ENCODE data around the gene CSDE1.

The CSDE1 gene

GRCh38 chr1:114729782-114730181 lies 28.0 kb downstream of the CSDE1 start:
- DNase-seq (ENCODE audit: extremely low read depth, low read depth), result no peak
- H3K4me3 ChIP-seq (replicated peaks; ENCODE audit: low read depth, low read length), result no peak overlapping the region
- TF ChIP-seq, protein P1, sequence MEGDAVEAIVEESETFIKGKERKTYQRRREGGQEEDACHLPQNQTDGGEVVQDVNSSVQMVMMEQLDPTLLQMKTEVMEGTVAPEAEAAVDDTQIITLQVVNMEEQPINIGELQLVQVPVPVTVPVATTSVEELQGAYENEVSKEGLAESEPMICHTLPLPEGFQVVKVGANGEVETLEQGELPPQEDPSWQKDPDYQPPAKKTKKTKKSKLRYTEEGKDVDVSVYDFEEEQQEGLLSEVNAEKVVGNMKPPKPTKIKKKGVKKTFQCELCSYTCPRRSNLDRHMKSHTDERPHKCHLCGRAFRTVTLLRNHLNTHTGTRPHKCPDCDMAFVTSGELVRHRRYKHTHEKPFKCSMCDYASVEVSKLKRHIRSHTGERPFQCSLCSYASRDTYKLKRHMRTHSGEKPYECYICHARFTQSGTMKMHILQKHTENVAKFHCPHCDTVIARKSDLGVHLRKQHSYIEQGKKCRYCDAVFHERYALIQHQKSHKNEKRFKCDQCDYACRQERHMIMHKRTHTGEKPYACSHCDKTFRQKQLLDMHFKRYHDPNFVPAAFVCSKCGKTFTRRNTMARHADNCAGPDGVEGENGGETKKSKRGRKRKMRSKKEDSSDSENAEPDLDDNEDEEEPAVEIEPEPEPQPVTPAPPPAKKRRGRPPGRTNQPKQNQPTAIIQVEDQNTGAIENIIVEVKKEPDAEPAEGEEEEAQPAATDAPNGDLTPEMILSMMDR (IDR thresholded peaks at IDR 0.05; ENCODE audit: low read depth, low read length, missing control alignments), result no peak

DNA sequence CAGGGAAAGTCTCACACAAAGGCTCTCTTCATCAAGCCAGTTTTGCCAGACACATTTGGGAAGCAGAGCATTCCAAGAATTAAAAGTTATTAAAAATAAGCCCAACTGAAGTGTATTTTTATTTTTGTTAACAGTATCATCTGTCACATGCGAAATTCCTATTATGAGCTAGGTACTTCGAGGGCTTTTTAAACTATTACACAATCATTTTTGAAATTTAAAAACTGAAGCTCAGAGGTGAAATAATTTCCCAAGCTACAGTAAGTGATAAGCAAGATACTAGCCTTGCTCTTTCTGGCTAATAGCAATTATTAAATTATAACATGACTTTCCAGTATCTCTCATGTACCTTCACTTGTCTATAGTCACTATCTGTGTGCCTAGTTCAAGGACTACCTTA lies 29.2 kb downstream of the CSDE1 start:
- no peak overlapping the region for H3K4me3 ChIP-seq (replicated peaks; ENCODE audit: low read depth, low read length)
- TF ChIP-seq, protein P1 (IDR thresholded peaks at IDR 0.05; ENCODE audit: low read depth, low read length, missing control alignments), result no peak
- DNase-seq (ENCODE audit: extremely low read depth, low read depth), result no peak

- TF ChIP-seq, protein P1 (IDR thresholded peaks at IDR 0.05; ENCODE audit: low read depth, low read length, missing control alignments), result no peak
- no peak for DNase-seq (ENCODE audit: extremely low read depth, low read depth)
Measured at GRCh38 chr1:114725230-114725629, 32.6 kb downstream of the CSDE1 start.

GRCh38 chr1:114723915-114724314 lies 33.9 kb downstream of the CSDE1 start:
- no peak overlapping the region for H3K4me3 ChIP-seq (replicated peaks; ENCODE audit: low read depth, low read length)
- no peak for DNase-seq (ENCODE audit: extremely low read depth, low read depth)
- TF ChIP-seq, protein P1 (IDR thresholded peaks at IDR 0.05; ENCODE audit: low read depth, low read length, missing control alignments), result no peak

More at GRCh38 chr1:114725230-114725629, 32.6 kb downstream of the CSDE1 start:
- H3K4me3 ChIP-seq (replicated peaks; ENCODE audit: low read depth, low read length), result no peak overlapping the region

- no peak overlapping the region for H3K4me3 ChIP-seq (replicated peaks; ENCODE audit: low read depth, low read length)
- no peak for DNase-seq (ENCODE audit: extremely low read depth, low read depth)
- TF ChIP-seq, protein P1 (IDR thresholded peaks at IDR 0.05; ENCODE audit: low read depth, low read length, missing control alignments), result no peak
Measured at GRCh38 chr1:114723457-114723856, 34.3 kb downstream of the CSDE1 start.

DNA sequence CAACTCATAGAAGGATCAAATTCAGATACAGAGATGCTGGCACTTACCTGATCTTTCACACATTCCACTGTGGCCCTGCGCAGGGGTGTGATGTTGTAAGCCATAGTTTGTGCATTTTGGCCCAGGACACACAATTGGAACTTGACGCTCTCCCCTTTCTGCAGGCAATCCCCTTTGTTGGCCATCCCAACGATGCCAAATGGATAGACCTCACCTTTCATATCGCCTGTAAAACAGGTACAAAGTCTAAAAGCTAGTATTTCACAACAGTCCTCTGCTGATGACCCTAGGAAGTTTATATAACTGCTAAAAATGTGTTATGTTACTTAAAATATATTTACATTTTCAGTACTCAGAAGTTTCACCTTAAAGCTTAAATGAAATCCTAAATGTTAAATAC lies 37.3 kb downstream of the CSDE1 start:
- TF ChIP-seq, protein P1 (IDR thresholded peaks at IDR 0.05; ENCODE audit: low read depth, low read length, missing control alignments), result no peak
- DNase-seq (ENCODE audit: extremely low read depth, low read depth), result no peak

GRCh38 chr1:114719424-114719787 lies 38.4 kb downstream of the CSDE1 start:
- no peak overlapping the region for H3K4me3 ChIP-seq (replicated peaks; ENCODE audit: low read depth, low read length)
- no peak for DNase-seq (ENCODE audit: extremely low read depth, low read depth)
- TF ChIP-seq, protein P1 (IDR thresholded peaks at IDR 0.05; ENCODE audit: low read depth, low read length, missing control alignments), result no peak

More for the DNA sequence above, 37.3 kb downstream of the CSDE1 start:
- no peak overlapping the region for H3K4me3 ChIP-seq (replicated peaks; ENCODE audit: low read depth, low read length)

Data from HFF-Myc (cell line).